H1 (cell line): Measurements from ENCODE around the gene NTMT1. TPM values are rescaled to one million over a fixed set of nuclear protein-coding genes. Genes with fewer than 3 reads are reported as not detected.
A peak's percentile ranks its signal among the peaks of the same experiment; 100 is the strongest.

Source experiments
- CTCF ChIA-PET: fragments of 300-600 bp; sonication (Branson Sonifier 250); formaldehyde crosslinking; loops from one replicate; lab custom pipeline; 2021; ENCODE audit not compliant: partially characterized antibody; lab: Charles Lee
- POLR2A ChIA-PET: fragments of 300-600 bp; sonication (Branson Sonifier 250); formaldehyde crosslinking; loops from one replicate; lab custom pipeline; 2021; ENCODE audit warnings: inconsistent platforms; ENCODE audit not compliant: partially characterized antibody; lab: Charles Lee
- DNase-seq, 2 experiments: peaks; one replicate each; pipeline versions ENCODE4 v3.0.0 to v3.0.0-alpha.2; 2010 to 2022; ENCODE audit warnings: low spot score in 2 of 2, low read depth in 1 of 2, mixed read lengths in 1 of 2
- FAIRE-seq: peaks from 2 replicates; lab custom pipeline; 2011; peaks lifted over from hg19 to GRCh38; lab: Jason Lieb, UNC
- H2AFZ ChIP-seq: 2 replicates; pipeline ENCODE4 v1.8.1; 2012; ENCODE audit warnings: low read length, inconsistent platforms
- H2AK5ac ChIP-seq: 2 replicates; pipeline ENCODE4 v1.6.1; 2013; ENCODE audit warnings: low read depth, low read length
- H2BK120ac ChIP-seq: replicated peaks from 2 replicates; pipeline ENCODE3; 2013; ENCODE audit warnings: low read depth, low read length, inconsistent platforms
- H2BK12ac ChIP-seq: 2 replicates; pipeline ENCODE4 v1.6.1; 2013; ENCODE audit warnings: low read depth, low read length
- H2BK15ac ChIP-seq: 2 replicates; pipeline ENCODE4 v1.6.1; 2013; ENCODE audit warnings: low read length
- H2BK20ac ChIP-seq: 2 replicates; pipeline ENCODE4 v1.6.1; 2013; ENCODE audit warnings: low read length
- H2BK5ac ChIP-seq: 2 replicates; pipeline ENCODE4 v1.6.1; 2013; ENCODE audit warnings: low read depth, low read length
- H3K14ac ChIP-seq: 2 replicates; pipeline ENCODE4 v1.6.1; 2013; ENCODE audit warnings: inconsistent platforms; ENCODE audit not compliant: insufficient read length
- H3K18ac ChIP-seq: 2 replicates; pipeline ENCODE4 v1.6.1; 2013; ENCODE audit warnings: low read length; ENCODE audit errors: extremely low read depth
- H3K23ac ChIP-seq: 2 replicates; pipeline ENCODE4 v1.6.1; 2013; ENCODE audit warnings: inconsistent platforms; ENCODE audit not compliant: insufficient read length
- H3K23me2 ChIP-seq: 2 replicates; pipeline ENCODE4 v1.6.1; 2013; ENCODE audit warnings: low read depth, low read length
- H3K27ac ChIP-seq: 2 replicates; pipeline ENCODE4 v1.6.1; 2011; ENCODE audit warnings: low read depth, low read length, inconsistent platforms
- H3K27me3 ChIP-seq, 4 experiments: replicated peaks in 1 of 4; 1 replicate in 1 of 4; 2 replicates in 3 of 4; pipeline versions ENCODE4 v1.6.1 to v1.8.1; 2011 to 2013; ENCODE audit warnings: low read length in 3 of 4, mild to moderate bottlenecking in 3 of 4, inconsistent platforms in 2 of 4, mixed read lengths in 2 of 4, moderate library complexity in 1 of 4; ENCODE audit not compliant: control insufficient read depth in 3 of 4, insufficient read depth in 3 of 4; ENCODE audit errors: extremely low read depth in 1 of 4
- H3K36me3 ChIP-seq, 4 experiments: 2 replicates each; pipeline versions ENCODE4 v1.6.1 to v1.8.1; 2011 to 2013; ENCODE audit warnings: mild to moderate bottlenecking in 4 of 4, low read length in 3 of 4, moderate library complexity in 2 of 4, control low read depth in 1 of 4, inconsistent platforms in 1 of 4; ENCODE audit not compliant: insufficient read depth in 4 of 4, control insufficient read depth in 2 of 4
- H3K4ac ChIP-seq: replicated peaks from 2 replicates; pipeline ENCODE3; 2013; ENCODE audit warnings: low read length, low read depth, mixed read lengths, inconsistent platforms; ENCODE audit not compliant: insufficient read length
- H3K4me1 ChIP-seq, 4 experiments: replicated peaks in 1 of 4; 1 replicate in 1 of 4; 2 replicates in 3 of 4; pipeline versions ENCODE4 v1.6.1 to v1.8.1; 2011 to 2013; ENCODE audit warnings: low read length in 3 of 4, inconsistent platforms in 2 of 4, mixed read lengths in 1 of 4; ENCODE audit not compliant: insufficient read depth in 4 of 4, control insufficient read depth in 3 of 4
- H3K4me2 ChIP-seq, 2 experiments: 2 replicates each; pipeline versions ENCODE4 v1.6.1 to v1.8.1; 2011 to 2013; ENCODE audit warnings: low read depth in 2 of 2, low read length in 2 of 2, control low read depth in 1 of 2, inconsistent platforms in 1 of 2, mild to moderate bottlenecking in 1 of 2; ENCODE audit not compliant: insufficient read depth in 1 of 2
- H3K4me3 ChIP-seq, 4 experiments: fragments of 200-600, 300-600 bp in 1 of 4; sonication (generic), shearing (Covaris generic), sonication (Bioruptor Twin) in 1 of 4; 2 replicates each; pipeline versions ENCODE4 v1.5.1 to v1.8.1; 2011 to 2016; ENCODE audit warnings: low read length in 4 of 4, low read depth in 3 of 4, control low read depth in 2 of 4, inconsistent platforms in 2 of 4, mild to moderate bottlenecking in 2 of 4, mixed read lengths in 1 of 4, moderate library complexity in 1 of 4; ENCODE audit not compliant: insufficient read depth in 2 of 4; ENCODE audit errors: extremely low read depth in 1 of 4
- H3K56ac ChIP-seq: replicated peaks from 2 replicates; pipeline ENCODE3; 2013; ENCODE audit warnings: low read depth, mild to moderate bottlenecking, mixed read lengths, low read length, inconsistent platforms; ENCODE audit not compliant: insufficient read length
- H3K79me1 ChIP-seq: 2 replicates; pipeline ENCODE4 v1.6.1; 2013; ENCODE audit warnings: low read depth, low read length, control low read depth
- H3K79me2 ChIP-seq, 2 experiments: 2 replicates each; pipeline versions ENCODE4 v1.6.1 to v1.8.1; 2012 to 2013; ENCODE audit warnings: low read length in 2 of 2, mild to moderate bottlenecking in 2 of 2, inconsistent platforms in 1 of 2; ENCODE audit not compliant: insufficient read depth in 2 of 2, control insufficient read depth in 1 of 2
- H3K9ac ChIP-seq, 4 experiments: replicated peaks in 1 of 4; 1 replicate in 1 of 4; 2 replicates in 3 of 4; pipeline versions ENCODE4 v1.6.1 to v1.8.1; 2011 to 2013; ENCODE audit warnings: low read depth in 3 of 4, low read length in 3 of 4, control low read depth in 2 of 4, mild to moderate bottlenecking in 2 of 4, moderate library complexity in 2 of 4, inconsistent platforms in 1 of 4; ENCODE audit errors: extremely low read depth in 1 of 4
- H3K9me3 ChIP-seq, 2 experiments: 2 replicates each; pipeline versions ENCODE4 v1.6.1 to v1.8.1; 2012 to 2013; ENCODE audit warnings: mild to moderate bottlenecking in 2 of 2, moderate library complexity in 2 of 2, control low read depth in 1 of 2, inconsistent platforms in 1 of 2, low read depth in 1 of 2, low read length in 1 of 2, mixed read lengths in 1 of 2; ENCODE audit not compliant: insufficient read depth in 2 of 2
- H4K20me1 ChIP-seq, 2 experiments: replicated peaks in 1 of 2; 2 replicates each; pipeline versions ENCODE3 to v1.8.1; 2011 to 2013; ENCODE audit warnings: inconsistent platforms in 2 of 2, low read length in 2 of 2, mild to moderate bottlenecking in 1 of 2; ENCODE audit not compliant: insufficient read depth in 2 of 2, control insufficient read depth in 1 of 2
- H4K5ac ChIP-seq: 2 replicates; pipeline ENCODE4 v1.6.1; 2013; ENCODE audit warnings: low read length, low read depth, mixed read lengths, inconsistent platforms; ENCODE audit not compliant: insufficient read length
- H4K8ac ChIP-seq: 2 replicates; pipeline ENCODE4 v1.8.0; 2013; ENCODE audit warnings: mild to moderate bottlenecking, moderate library complexity, low read length, inconsistent platforms; ENCODE audit not compliant: insufficient read depth; ENCODE audit errors: extremely low read depth
- H4K91ac ChIP-seq: replicated peaks from 2 replicates; pipeline ENCODE3; 2013; ENCODE audit warnings: low read length, mixed read lengths, inconsistent platforms; ENCODE audit not compliant: insufficient read length
- WGBS, 2 experiments: shearing (Covaris generic) in 1 of 2; methylation state at CpG; one replicate each; pipeline versions ENCODE4 v1.1.6 to v1.1.7; 2013 to 2015; ENCODE audit warnings: low lambda C conversion rate in 2 of 2, mixed read lengths in 2 of 2, inconsistent platforms in 1 of 2, low coverage in 1 of 2, missing lambda C conversion rate in 1 of 2; ENCODE audit not compliant: insufficient replicate concordance in 2 of 2, insufficient coverage in 1 of 2, insufficient read length in 1 of 2; ENCODE audit errors: extremely low coverage in 1 of 2, missing lambda C conversion rate in 1 of 2; 5-methylcytosine and 5-hydroxymethylcytosine counted together
- polyA plus RNA-seq, 7 experiments: library from polyadenylated mRNA; depleted of rRNA in 3 of 7; stranded (reverse) in 5 of 7; unstranded in 2 of 7; fragments of >200 nt in 5 of 7; fragments of 200-250 nt in 2 of 7; gene quantifications; 1 replicate in 5 of 7; 2 replicates in 1 of 7; 4 replicates in 1 of 7; pipeline versions ENCODE4 v1.2.1 to v1.2.3, GENCODE V29; 2011 to 2013; ENCODE audit warnings: missing spikeins in 2 of 7, mixed read lengths in 2 of 7
- total RNA-seq: library from RNA; stranded (reverse); fragmentation: NEBNext Ultra II Directional; extraction: Animal tissue kit (Norgen Biotek cat#: 25700); gene quantifications from 2 replicates; pipeline ENCODE4 v1.2.1, GENCODE V29; 2021

NTMT1 gene
- total and polyA plus RNA-seq, 2 of the 8 experiments (the other 6 are each of a cell fraction or from before 2014, with no cell fraction given) = 66.8 to 70.2 TPM

DNA sequence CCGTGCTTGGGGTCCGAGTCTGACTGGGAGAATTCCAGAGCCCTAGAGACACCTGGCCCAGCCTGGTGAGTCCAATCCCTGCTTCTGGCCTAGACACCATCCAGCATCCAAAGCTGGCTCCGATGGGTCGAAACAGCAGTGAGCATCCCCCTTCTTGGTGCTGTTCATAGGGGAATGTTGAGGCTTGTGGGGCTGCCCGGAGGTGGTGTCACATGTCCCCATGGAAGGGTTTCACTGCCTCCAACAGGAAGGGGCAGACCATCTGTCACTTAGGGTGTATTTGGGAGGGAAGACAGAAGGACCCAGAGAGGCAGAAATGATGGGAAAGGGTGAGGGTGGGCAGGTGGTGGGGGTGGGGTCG lies 19.0 kb upstream of the NTMT1 start:
- H2BK12ac ChIP-seq = peak overlapping the region; percentile 72; the same call in 1 of the 2 replicates
- H3K4me2 ChIP-seq = no peak overlapping the region
- H2AK5ac ChIP-seq = peak overlapping the region; percentile 20; the same call in 1 of the 2 replicates
- H4K20me1 ChIP-seq = no peaks in the 10 kb centered on the region
- peak overlapping the region; percentile 75; the same call in 1 of the 2 replicates for H2BK15ac ChIP-seq
- no peak overlapping the region for H3K27ac ChIP-seq
- no peak overlapping the region for H3K23ac ChIP-seq
- H3K14ac ChIP-seq = no peak overlapping the region
- H3K4me1 ChIP-seq = peaks cover 0 to 19% (median 13%) of the 10 kb centered on the region in 4 experiments; a peak in 6 of 7 replicates
- H2BK120ac ChIP-seq = peak overlapping the region; percentile 14
- ChIA-PET CTCF (interaction anchor here (0.8 to 3.3 kb wide), 16 partner anchors 9 to 476 kb away, joined by 3 to 19 read pairs (median 4); partner anchors contain the start of gene NTMT1), POLR2A (interaction anchor here (1.1 to 1.6 kb wide), 5 partner anchors 36 to 430 kb away, joined by 3 to 5 read pairs (median 4); no protein-coding TSS in a partner anchor)
- H2BK5ac ChIP-seq = peak overlapping the region; percentile 76
- H3K79me2 ChIP-seq = no peaks in the 10 kb centered on the region
- no peak overlapping the region for H3K4me3 ChIP-seq
- no peaks in the 10 kb centered on the region for H3K79me1 ChIP-seq
- no peak overlapping the region for H3K56ac ChIP-seq
- H3K23me2 ChIP-seq = peaks cover 8% of the 10 kb centered on the region; the same call in 1 of the 2 replicates
- H2AFZ ChIP-seq = no peak overlapping the region
- FAIRE-seq (no peak), DNase-seq (no peak)
- H3K9ac ChIP-seq = no peak overlapping the region
- peak overlapping the region; percentile 86; the same call in 1 of the 2 replicates for H2BK20ac ChIP-seq
- H4K91ac ChIP-seq = peak overlapping the region; percentile 77
- H3K9me3 ChIP-seq = no peaks in the 10 kb centered on the region
- H4K5ac ChIP-seq = no peak overlapping the region
- 91% methylated on average over 5 of the region's 6 CpGs; no CpG with 5 or more reads in 1 of the 2 experiments for WGBS, 2 experiments
- H3K4ac ChIP-seq = peak overlapping the region; percentile 10
- H3K27me3 ChIP-seq = peaks cover 0 to 7% (median 4%) of the 10 kb centered on the region in 4 experiments; a peak in 4 of 7 replicates
- no peaks in the 10 kb centered on the region for H3K36me3 ChIP-seq
- no peak overlapping the region; the same call in 1 of the 2 replicates for H4K8ac ChIP-seq
- H3K18ac ChIP-seq = peak overlapping the region; percentile 71
